PC-9 (cell line): ENCODE measurements around the gene SNRPD2. TPM values are rescaled to one million over a fixed set of nuclear protein-coding genes. Genes with fewer than 3 reads are reported as not detected.

Source experiments
- Bru-seq: library from RNA; stranded (reverse); fragments of 400-500 nt; gene quantifications from one replicate; lab custom pipeline; 2021; lab: Mats Ljungman, UMichigan
- BruChase-seq, 2 experiments: library from RNA; stranded (reverse); fragments of 400-500 nt; gene quantifications; one replicate each; lab custom pipeline; 2021; lab: Mats Ljungman, UMichigan
- BruUV-seq: library from RNA; stranded (reverse); fragments of 400-500 nt; replicated peaks from 2 replicates; lab custom pipeline; 2021; lab: Mats Ljungman, UMichigan
- CTCF ChIA-PET: fragments of 300-600 bp; sonication (Branson Sonifier 250); formaldehyde crosslinking; loops from one replicate; lab custom pipeline; 2022; ENCODE audit warnings: antibody characterized with exemption; lab: Charles Lee
- POLR2A ChIA-PET: fragments of 300-600 bp; sonication (Branson Sonifier 250); formaldehyde crosslinking; loops from one replicate; lab custom pipeline; 2022; ENCODE audit warnings: antibody characterized with exemption; ENCODE audit not compliant: unreplicated experiment; lab: Charles Lee
- DNase-seq, 2 experiments: peaks; one replicate each; pipeline versions ENCODE4 v3.0.0 to v3.0.0-alpha.2; 2015 to 2022; ENCODE audit warnings: mixed read lengths in 1 of 2
- H2AFZ ChIP-seq: fragments of 200-600 bp; sonication (generic); 2 replicates; pipeline ENCODE4 v1.8.1; 2017; ENCODE audit warnings: antibody characterized with exemption
- H3F3A ChIP-seq: fragments of 200-600 bp; sonication (generic); 2 replicates; pipeline ENCODE4 v1.8.1; 2017; ENCODE audit warnings: antibody characterized with exemption, mild to moderate bottlenecking, low read depth; ENCODE audit not compliant: insufficient read depth
- H3K27ac ChIP-seq: fragments of 200-600 bp; sonication (generic); 2 replicates; pipeline ENCODE4 v1.6.1; 2016; ENCODE audit warnings: mixed run types
- H3K27me3 ChIP-seq: fragments of 200-600 bp; sonication (generic); 2 replicates; pipeline ENCODE4 v1.6.1; 2016; ENCODE audit warnings: low read depth, mixed run types; ENCODE audit not compliant: insufficient read depth
- H3K36me3 ChIP-seq: fragments of 200-600 bp; sonication (generic); 2 replicates; pipeline ENCODE4 v1.6.1; 2016; ENCODE audit warnings: low read depth, mixed run types
- H3K4me1 ChIP-seq: fragments of 200-600 bp; sonication (generic); replicated peaks from 2 replicates; pipeline ENCODE4 v1.6.1; 2016; ENCODE audit warnings: mixed run types; ENCODE audit not compliant: insufficient read depth
- H3K4me2 ChIP-seq: fragments of 200-600 bp; sonication (generic); 2 replicates; pipeline ENCODE4 v1.6.1; 2017; ENCODE audit warnings: mixed run types
- H3K4me3 ChIP-seq: fragments of 200-600 bp; sonication (generic); 2 replicates; pipeline ENCODE4 v1.6.1; 2016; ENCODE audit warnings: mixed run types
- H3K79me2 ChIP-seq: fragments of 200-600 bp; sonication (generic); 2 replicates; pipeline ENCODE4 v1.6.1; 2017; ENCODE audit warnings: low read depth, mixed run types
- H3K9me2 ChIP-seq: fragments of 200-600 bp; sonication (generic); 2 replicates; pipeline ENCODE4 v1.8.1; 2017; ENCODE audit warnings: mild to moderate bottlenecking; ENCODE audit not compliant: insufficient read depth
- H3K9me3 ChIP-seq: fragments of 200-600 bp; sonication (generic); 2 replicates; pipeline ENCODE4 v1.8.1; 2016; ENCODE audit warnings: low read depth; ENCODE audit not compliant: insufficient read depth
- H4K20me1 ChIP-seq: fragments of 200-600 bp; sonication (generic); 2 replicates; pipeline ENCODE4 v1.8.1; 2017; ENCODE audit not compliant: insufficient read depth
- CTCF ChIP-seq: fragments of 200-600 bp; sonication (generic); conservative IDR thresholded peaks from 2 replicates; pipeline ENCODE4 v1.6.1; 2017; ENCODE audit warnings: mixed run types, antibody characterized with exemption, mild to moderate bottlenecking, moderate library complexity
- EZH2 ChIP-seq: fragments of 200-600 bp; sonication (generic); IDR thresholded peaks from 2 replicates; pipeline ENCODE4 v1.8.0; 2017; ENCODE audit warnings: antibody characterized with exemption, low read depth
- intact Hi-C: fragments of 100-400 bp; cut with micrococcal nuclease; formaldehyde crosslinking; loops from one replicate; pipeline ENCODE4 v1.10.0; 2022; ENCODE audit not compliant: unreplicated experiment
- long read RNA-seq: library from polyadenylated mRNA; stranded (forward); transcript quantifications from one replicate; pipeline ENCODE4 v2.0.0, GENCODE V29; 2022
- total RNA-seq: library from RNA; stranded (reverse); gene quantifications from 2 replicates; pipeline ENCODE4 v1.2.3, GENCODE V29; 2021

The SNRPD2 gene
- 718 and 740 TPM in 2 replicates for total RNA-seq
- Bru-seq, nascent RNA, result percentile 96 among the genes with signal in this experiment
- BruChase-seq, experiment 1, labeled RNA remaining after a 2-hour chase, result percentile 96 among the genes with signal in this experiment
- percentile 96 among the genes with signal in this experiment for BruChase-seq, experiment 2, labeled RNA remaining after a 6-hour chase
- long read RNA-seq, transcript SNRPD2-202 (4 exons, 615 nt), result minor isoform, 10 of 1,036 reads
- long read RNA-seq, transcript SNRPD2-201 (3 exons, 901 nt), result major isoform, 999 of 1,036 reads
- long read RNA-seq, partial matches to known transcripts, result 18 of 1,036 reads
- long read RNA-seq, other reads (novel, unspliced or antisense), result 4 of 1,036 reads

- peaks cover 41% of the 10 kb centered on the region for H3K79me2 ChIP-seq
- H3K9me3 ChIP-seq, result no peaks in the 10 kb centered on the region
- intact Hi-C loops, result loop anchor here (1.0 to 5.0 kb wide), 4 partner anchors 15 to 164 kb away; partner anchors contain the start of genes OPA3 and SIX5
- TF ChIP-seq CTCF (no peak; the same call in 1 of the 2 replicates), EZH2 (no peak)
- ChIA-PET CTCF (interaction anchor here (0.5 to 1.6 kb wide), 6 partner anchors 14 to 261 kb away, joined by 3 to 14 read pairs (median 9); partner anchors contain the start of genes DMPK and SIX5), POLR2A (interaction anchor here (0.5 to 1.8 kb wide), 10 partner anchors 13 to 381 kb away, joined by 3 to 13 read pairs (median 4); partner anchors contain the start of genes CCDC61, FOSB, RTN2 and SIX5)
- H3K27ac ChIP-seq, result peak within 1 kb of the TSS; percentile 72
- peaks cover 33% of the 10 kb centered on the region for H3F3A ChIP-seq
- peaks cover 29% of the 10 kb centered on the region for H4K20me1 ChIP-seq
- H3K9me2 ChIP-seq, result no peaks in the 10 kb centered on the region
- peaks cover 11% of the 10 kb centered on the region for H3K4me1 ChIP-seq
- peak within 1 kb of the TSS; percentile 87 for H2AFZ ChIP-seq
- H3K4me2 ChIP-seq, result peak within 1 kb of the TSS; percentile 87
- BruUV-seq, result no TSS peak
- peak; percentile 89 to 94 for DNase-seq
- H3K36me3 ChIP-seq, result peaks cover 32% of the 10 kb centered on the region; the same call in 1 of the 2 replicates
- peak within 1 kb of the TSS; percentile 80 for H3K4me3 ChIP-seq
- no peaks in the 10 kb centered on the region for H3K27me3 ChIP-seq
Observed at GRCh38 chr19:45691516-45692186, at the start of gene SNRPD2. SNRPD2 (minus strand) TSS chr19:45691953; CDS start chr19:45691888, 65 bp downstream.

GRCh38 chr19:45739498-45740439 is 48.0 kb upstream of the SNRPD2 start:
- no peaks in the 10 kb centered on the region for H4K20me1 ChIP-seq
- intact Hi-C loops, result no loop called here
- no peak overlapping the region for H3K27ac ChIP-seq
- H3K9me2 ChIP-seq, result no peaks in the 10 kb centered on the region
- no peak overlapping the region for H3K4me3 ChIP-seq
- H3K36me3 ChIP-seq, result no peaks in the 10 kb centered on the region
- DNase-seq, result no peak
- peaks cover 22% of the 10 kb centered on the region for H3F3A ChIP-seq
- TF ChIP-seq CTCF (no peak), EZH2 (no peak)
- H2AFZ ChIP-seq, result no peak overlapping the region
- BruUV-seq, result no TSS peak
- H3K9me3 ChIP-seq, result no peaks in the 10 kb centered on the region
- no peak overlapping the region for H3K4me2 ChIP-seq
- POLR2A ChIA-PET, result interaction anchor here (0.6 kb wide), 1 partner anchor 28 kb away, joined by 3 read pairs; no protein-coding TSS in a partner anchor
- H3K27me3 ChIP-seq, result no peaks in the 10 kb centered on the region
- CTCF ChIA-PET, result interaction anchor here (0.6 kb wide), 1 partner anchor 83 kb away, joined by 3 read pairs; no protein-coding TSS in a partner anchor
- H3K4me1 ChIP-seq, result peaks cover 4% of the 10 kb centered on the region; the same call in 1 of the 2 replicates
- H3K79me2 ChIP-seq, result no peaks in the 10 kb centered on the region
